AG10803 (cell line): ENCODE measurements around the gene MPPED1.

ENCODE experiments used
- DNase-seq: peaks from one replicate; pipeline ENCODE4 v3.0.0; 2010; ENCODE audit warnings: low read depth
- H3K4me3 ChIP-seq: 2 replicates; pipeline ENCODE4 v1.5.1; 2011; ENCODE audit warnings: mild to moderate bottlenecking, low read length, control low read depth
- TF ChIP-seq, protein P1 (sequence below): conservative IDR thresholded peaks from 2 replicates; pipeline ENCODE4 v1.5.1; 2011; ENCODE audit warnings: mild to moderate bottlenecking, low read length, control low read depth, inconsistent platforms

The MPPED1 gene

GRCh38 chr22:43441751-43442150, 29.9 kb downstream of the MPPED1 start:
- DNase-seq, result no peak
- TF ChIP-seq, protein P1, sequence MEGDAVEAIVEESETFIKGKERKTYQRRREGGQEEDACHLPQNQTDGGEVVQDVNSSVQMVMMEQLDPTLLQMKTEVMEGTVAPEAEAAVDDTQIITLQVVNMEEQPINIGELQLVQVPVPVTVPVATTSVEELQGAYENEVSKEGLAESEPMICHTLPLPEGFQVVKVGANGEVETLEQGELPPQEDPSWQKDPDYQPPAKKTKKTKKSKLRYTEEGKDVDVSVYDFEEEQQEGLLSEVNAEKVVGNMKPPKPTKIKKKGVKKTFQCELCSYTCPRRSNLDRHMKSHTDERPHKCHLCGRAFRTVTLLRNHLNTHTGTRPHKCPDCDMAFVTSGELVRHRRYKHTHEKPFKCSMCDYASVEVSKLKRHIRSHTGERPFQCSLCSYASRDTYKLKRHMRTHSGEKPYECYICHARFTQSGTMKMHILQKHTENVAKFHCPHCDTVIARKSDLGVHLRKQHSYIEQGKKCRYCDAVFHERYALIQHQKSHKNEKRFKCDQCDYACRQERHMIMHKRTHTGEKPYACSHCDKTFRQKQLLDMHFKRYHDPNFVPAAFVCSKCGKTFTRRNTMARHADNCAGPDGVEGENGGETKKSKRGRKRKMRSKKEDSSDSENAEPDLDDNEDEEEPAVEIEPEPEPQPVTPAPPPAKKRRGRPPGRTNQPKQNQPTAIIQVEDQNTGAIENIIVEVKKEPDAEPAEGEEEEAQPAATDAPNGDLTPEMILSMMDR, result no peak
- no peak overlapping the region for H3K4me3 ChIP-seq

- H3K4me3 ChIP-seq, result no peak overlapping the region
- DNase-seq, result no peak
- TF ChIP-seq, protein P1, result no peak
Observed at GRCh38 chr22:43442386-43443151, 30.8 kb downstream of the MPPED1 start.

DNA sequence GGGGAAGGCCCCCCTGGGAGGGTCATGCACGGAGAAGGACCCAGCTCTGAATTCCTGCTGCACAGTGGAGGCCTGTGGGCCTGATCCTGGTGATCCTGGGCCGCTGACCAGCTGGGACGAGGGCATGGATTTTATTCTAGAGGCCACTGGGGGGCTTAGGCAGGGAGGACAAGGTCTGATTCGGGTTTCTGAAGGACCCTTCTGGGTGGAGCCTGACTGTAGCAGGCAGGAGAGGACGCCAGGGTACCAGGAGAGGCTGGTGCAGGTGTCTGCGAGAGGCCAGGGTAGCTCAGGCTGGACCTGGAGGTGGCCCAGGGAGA, 31.3 kb downstream of the MPPED1 start:
- TF ChIP-seq, protein P1, result no peak
- no peak overlapping the region for H3K4me3 ChIP-seq
- DNase-seq, result no peak

- DNase-seq, result no peak
- TF ChIP-seq, protein P1, result no peak
- no peak overlapping the region for H3K4me3 ChIP-seq
Observed at GRCh38 chr22:43446037-43446803, 34.4 kb downstream of the MPPED1 start.

- H3K4me3 ChIP-seq, result no peak overlapping the region
- no peak for DNase-seq
- TF ChIP-seq, protein P1, result no peak
Observed at GRCh38 chr22:43446916-43447315, 35.1 kb downstream of the MPPED1 start.

- no peak overlapping the region for H3K4me3 ChIP-seq
- TF ChIP-seq, protein P1, result no peak
- no peak for DNase-seq
Observed at GRCh38 chr22:43447380-43447779, 35.6 kb downstream of the MPPED1 start.

DNA sequence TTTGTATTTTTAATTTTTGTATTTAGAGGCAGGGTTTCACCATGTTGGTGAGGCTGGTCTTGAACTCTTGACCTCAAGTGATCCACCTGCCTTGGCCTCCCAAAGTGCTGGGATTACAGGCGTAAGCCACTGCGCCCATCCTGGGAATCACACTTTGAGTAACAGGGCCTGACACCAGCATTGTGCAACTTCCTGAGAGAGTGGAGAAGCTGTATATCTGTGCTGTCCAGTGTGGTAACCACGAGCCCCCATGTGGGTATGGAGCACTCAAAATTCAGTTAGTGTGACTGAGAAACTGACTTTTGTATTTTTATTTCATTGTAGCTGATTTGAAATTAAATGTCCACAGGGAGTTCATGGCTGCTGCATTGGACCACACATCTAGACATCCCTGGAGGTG, 36.2 kb downstream of the MPPED1 start:
- TF ChIP-seq, protein P1, result no peak
- DNase-seq, result no peak
- no peak overlapping the region for H3K4me3 ChIP-seq
